GM21619 (cell line): Measurements from ENCODE around the gene SCP2.

Source experiments
- ATAC-seq: cut with Tn5 transposase; IDR thresholded peaks from one replicate; pipeline ENCODE4 v1.9.1; 2021; ENCODE audit not compliant: unreplicated experiment

The SCP2 gene

GRCh38 chr1:52927212-52928014 lies at the start of gene SCP2:
TSS of gene SCP2 (plus strand) at chr1:52927276. CDS start at chr1:52927397, 121 bp downstream.
- peak; percentile 64 for ATAC-seq

- no peak for ATAC-seq
These were observed 49.5 kb upstream of the SCP2 start for GRCh38 chr1:52877554-52877953.

GRCh38 chr1:52880206-52880605 lies 46.9 kb upstream of the SCP2 start:
- ATAC-seq = no peak

- no peak for ATAC-seq
These were observed 39.6 kb upstream of the SCP2 start for GRCh38 chr1:52887483-52887882.

- ATAC-seq = no peak
These were observed 34.5 kb upstream of the SCP2 start for GRCh38 chr1:52892424-52893215.

GRCh38 chr1:52899445-52899894 lies 27.6 kb upstream of the SCP2 start:
- ATAC-seq = no peak

GRCh38 chr1:52900402-52900801 lies 26.7 kb upstream of the SCP2 start:
- ATAC-seq = no peak

GRCh38 chr1:52901384-52901783 lies 25.7 kb upstream of the SCP2 start:
- ATAC-seq = no peak

GRCh38 chr1:52904208-52904926 lies 22.7 kb upstream of the SCP2 start:
- ATAC-seq = no peak

GRCh38 chr1:52904927-52905698 lies 22.0 kb upstream of the SCP2 start:
- ATAC-seq = no peak

GRCh38 chr1:52906135-52906603 lies 20.9 kb upstream of the SCP2 start:
- no peak for ATAC-seq

GRCh38 chr1:52907068-52907811 lies 19.8 kb upstream of the SCP2 start:
- no peak for ATAC-seq

GRCh38 chr1:52907812-52908153 lies 19.3 kb upstream of the SCP2 start:
- ATAC-seq = no peak

GRCh38 chr1:52911541-52911940 lies 15.5 kb upstream of the SCP2 start:
- no peak for ATAC-seq

GRCh38 chr1:52913014-52913413 lies 14.1 kb upstream of the SCP2 start:
- ATAC-seq = no peak

- no peak for ATAC-seq
These were observed 13.5 kb upstream of the SCP2 start for GRCh38 chr1:52913537-52913936.

GRCh38 chr1:52914463-52914862 lies 12.6 kb upstream of the SCP2 start:
- ATAC-seq = no peak

- no peak for ATAC-seq
These were observed 11.7 kb upstream of the SCP2 start for GRCh38 chr1:52915211-52915854.

- ATAC-seq = no peak
These were observed 11.2 kb upstream of the SCP2 start for GRCh38 chr1:52915855-52916220.
